ENCODE data around the gene LILRB3. TPM values are rescaled to one million over a fixed set of nuclear protein-coding genes. Genes with fewer than 3 reads are reported as not detected.

The LILRB3 gene
- polyA plus RNA-seq, 1 donor (not counting 4 experiments of a cell fraction or from before 2014, with no cell fraction given) = not detected

GRCh38 chr19:54169149-54169740 is 53.6 kb downstream of the LILRB3 start:
- H3K9me3 ChIP-seq (ENCODE audit: control insufficient read depth, low read depth, low read length) = no peaks in the 10 kb centered on the region
- no peak for FAIRE-seq
- H3K4me2 ChIP-seq (ENCODE audit: control insufficient read depth, extremely low read depth, insufficient read depth, low read depth, low read length) = no peak overlapping the region
- no peaks in the 10 kb centered on the region for H3K27me3 ChIP-seq (ENCODE audit: control insufficient read depth, extremely low read depth, insufficient read depth, low read length)
- H4K20me1 ChIP-seq (ENCODE audit: control insufficient read depth, extremely low read depth, insufficient read depth, low read length) = no peaks in the 10 kb centered on the region
- no peak for TF ChIP-seq EZH2 (IDR thresholded peaks at IDR 0.05; ENCODE audit: low read length)
- no peak for TF ChIP-seq CTCF (optimal IDR thresholded peaks at IDR 0.05 in 1 of 3, IDR thresholded peaks at IDR 0.05 in 1 of 3, conservative IDR thresholded peaks at IDR 0.05 in 1 of 3; ENCODE audit: extremely low read depth in 1 of 3, insufficient read depth in 2 of 3, low read length in 3 of 3)
- no peak overlapping the region for H3K4me3 ChIP-seq (ENCODE audit: control insufficient read depth in 2 of 3, extremely low read depth in 1 of 3, insufficient read depth in 2 of 3, low read depth in 1 of 3, low read length in 3 of 3)
- peaks cover 4% of the 10 kb centered on the region for H3K4me1 ChIP-seq (ENCODE audit: control insufficient read depth, extremely low read depth, insufficient read depth, low read length)
- no peak for DNase-seq (ENCODE audit: low read depth, low spot score)
- H3K27ac ChIP-seq (ENCODE audit: control insufficient read depth, insufficient read depth, low read length) = no peak overlapping the region
- H3K79me2 ChIP-seq (ENCODE audit: control insufficient read depth, insufficient read depth, low read length) = no peaks in the 10 kb centered on the region
- no peak overlapping the region for H2AFZ ChIP-seq (ENCODE audit: control insufficient read depth, low read length)
- no peak overlapping the region for H3K9ac ChIP-seq (ENCODE audit: control insufficient read depth, extremely low read depth, insufficient read depth, low read length)
- no peaks in the 10 kb centered on the region for H3K36me3 ChIP-seq (ENCODE audit: control insufficient read depth in 2 of 2, extremely low read depth in 1 of 2, insufficient read depth in 2 of 2, low read length in 2 of 2)
- H3K9me1 ChIP-seq (ENCODE audit: control insufficient read depth, extremely low read depth, insufficient read depth, low read length) = no peaks in the 10 kb centered on the region
- dilution Hi-C loops (cut with MboI; ENCODE audit: extremely low pct_ligation_motif_present, low sequenced_read_pairs) = no loop called here

GRCh38 chr19:54168174-54168917 is 54.5 kb downstream of the LILRB3 start:
- no peaks in the 10 kb centered on the region for H3K27me3 ChIP-seq (ENCODE audit: control insufficient read depth, extremely low read depth, insufficient read depth, low read length)
- TF ChIP-seq CTCF (optimal IDR thresholded peaks at IDR 0.05 in 1 of 3, IDR thresholded peaks at IDR 0.05 in 1 of 3, conservative IDR thresholded peaks at IDR 0.05 in 1 of 3; ENCODE audit: extremely low read depth in 1 of 3, insufficient read depth in 2 of 3, low read length in 3 of 3) (peak; percentile 82 to 97 (median 93)), EZH2 (IDR thresholded peaks at IDR 0.05; ENCODE audit: low read length) (no peak)
- FAIRE-seq (peak; percentile 41), DNase-seq (ENCODE audit: low read depth, low spot score) (no peak)
- no peaks in the 10 kb centered on the region for H3K9me3 ChIP-seq (ENCODE audit: control insufficient read depth, low read depth, low read length)
- H3K4me2 ChIP-seq (ENCODE audit: control insufficient read depth, extremely low read depth, insufficient read depth, low read depth, low read length) = no peak overlapping the region
- no peak overlapping the region for H3K4me3 ChIP-seq (ENCODE audit: control insufficient read depth in 2 of 3, extremely low read depth in 1 of 3, insufficient read depth in 2 of 3, low read depth in 1 of 3, low read length in 3 of 3)
- H3K79me2 ChIP-seq (ENCODE audit: control insufficient read depth, insufficient read depth, low read length) = no peaks in the 10 kb centered on the region
- H3K27ac ChIP-seq (ENCODE audit: control insufficient read depth, insufficient read depth, low read length) = no peak overlapping the region
- dilution Hi-C loops (cut with MboI; ENCODE audit: extremely low pct_ligation_motif_present, low sequenced_read_pairs) = no loop called here
- H3K36me3 ChIP-seq (ENCODE audit: control insufficient read depth in 2 of 2, extremely low read depth in 1 of 2, insufficient read depth in 2 of 2, low read length in 2 of 2) = no peaks in the 10 kb centered on the region
- H2AFZ ChIP-seq (ENCODE audit: control insufficient read depth, low read length) = peak overlapping the region; percentile 46
- no peaks in the 10 kb centered on the region for H3K9me1 ChIP-seq (ENCODE audit: control insufficient read depth, extremely low read depth, insufficient read depth, low read length)
- no peak overlapping the region for H3K9ac ChIP-seq (ENCODE audit: control insufficient read depth, extremely low read depth, insufficient read depth, low read length)
- H4K20me1 ChIP-seq (ENCODE audit: control insufficient read depth, extremely low read depth, insufficient read depth, low read length) = no peaks in the 10 kb centered on the region
- H3K4me1 ChIP-seq (ENCODE audit: control insufficient read depth, extremely low read depth, insufficient read depth, low read length) = peaks cover 1% of the 10 kb centered on the region

Small RNA genes lying within 50 kb of the gene (small RNA-seq; reads per million reads assigned to genes)
- gene RNU6-1307P (ENCODE audit: insufficient read length in 3 of 3, low read depth in 3 of 3, low replicate concordance in 1 of 3) = 0 reads per million in 3 experiments

Other genes with a start within 250 kb of the LILRB3 start
- not detected in 3 replicates for gene CACNG6, start 231.4 kb downstream of the LILRB3 start, polyA plus RNA-seq
- not detected in 3 replicates for gene VSTM1, start 159.1 kb downstream of the LILRB3 start, polyA plus RNA-seq
- not detected in 3 replicates for gene TARM1, start 141.6 kb downstream of the LILRB3 start, polyA plus RNA-seq
- gene OSCAR, start 122.2 kb downstream of the LILRB3 start, polyA plus RNA-seq = 0.12 to 0.32 TPM (median 0.14 TPM) in 3 replicates
- 41.9 to 61.4 TPM (median 44.5 TPM) in 3 replicates for gene NDUFA3, start 120.2 kb downstream of the LILRB3 start, polyA plus RNA-seq
- 6.8 to 9.2 TPM (median 7.8 TPM) in 3 replicates for gene TFPT, start 107.3 kb downstream of the LILRB3 start, polyA plus RNA-seq
- 25.7 to 56.9 TPM (median 42.2 TPM) in 3 replicates for gene PRPF31, start 107.3 kb downstream of the LILRB3 start, polyA plus RNA-seq
- gene CNOT3, start 85.2 kb downstream of the LILRB3 start, polyA plus RNA-seq = 4.1 to 15.0 TPM (median 8.6 TPM) in 3 replicates
- 2.0 to 4.0 TPM (median 3.4 TPM) in 3 replicates for gene LENG1, start 63.3 kb downstream of the LILRB3 start, polyA plus RNA-seq
- gene TMC4, start 49.8 kb downstream of the LILRB3 start, polyA plus RNA-seq = 1.5 to 2.2 TPM (median 1.8 TPM) in 3 replicates
- gene MBOAT7, start 33.4 kb downstream of the LILRB3 start, polyA plus RNA-seq = 41.3 to 70.2 TPM (median 62.7 TPM) in 3 replicates
- gene TSEN34, start 31.7 kb downstream of the LILRB3 start, polyA plus RNA-seq = 36.5 to 49.7 TPM (median 40.5 TPM) in 3 replicates
- gene RPS9, start 22.1 kb downstream of the LILRB3 start, polyA plus RNA-seq = 1,666 to 2,598 TPM (median 1,866 TPM) in 3 replicates
- not detected in 3 replicates for gene LILRA6, start 19.8 kb upstream of the LILRB3 start, polyA plus RNA-seq
- gene LILRB5, start 34.3 kb upstream of the LILRB3 start, polyA plus RNA-seq = not detected in 3 replicates
- gene LILRB2, start 58.1 kb upstream of the LILRB3 start, polyA plus RNA-seq = not detected in 3 replicates
- gene LILRA5, start 90.2 kb upstream of the LILRB3 start, polyA plus RNA-seq = not detected in 3 replicates
- not detected in 3 replicates for gene LILRA4, start 116.2 kb upstream of the LILRB3 start, polyA plus RNA-seq
- not detected in 3 replicates for gene LAIR1, start 141.9 kb upstream of the LILRB3 start, polyA plus RNA-seq
- 0.05 to 0.13 TPM in 2 of 3 replicates, not detected in the other for gene TTYH1, start 192.5 kb upstream of the LILRB3 start, polyA plus RNA-seq
- 29.4 to 75.6 TPM (median 33.4 TPM) in 3 replicates for gene LENG8, start 226.2 kb upstream of the LILRB3 start, polyA plus RNA-seq
- 1.3 to 2.2 TPM (median 2.1 TPM) in 3 replicates for gene LENG9, start 240.8 kb upstream of the LILRB3 start, polyA plus RNA-seq